GM21786 (cell line): ENCODE measurements around the gene UNC13A.
A peak's percentile ranks its signal among the peaks of the same experiment; 100 is the strongest.

Experiments
- ATAC-seq: cut with Tn5 transposase; IDR thresholded peaks from one replicate; pipeline ENCODE4 v1.9.1; 2021; ENCODE audit not compliant: unreplicated experiment

UNC13A gene

DNA sequence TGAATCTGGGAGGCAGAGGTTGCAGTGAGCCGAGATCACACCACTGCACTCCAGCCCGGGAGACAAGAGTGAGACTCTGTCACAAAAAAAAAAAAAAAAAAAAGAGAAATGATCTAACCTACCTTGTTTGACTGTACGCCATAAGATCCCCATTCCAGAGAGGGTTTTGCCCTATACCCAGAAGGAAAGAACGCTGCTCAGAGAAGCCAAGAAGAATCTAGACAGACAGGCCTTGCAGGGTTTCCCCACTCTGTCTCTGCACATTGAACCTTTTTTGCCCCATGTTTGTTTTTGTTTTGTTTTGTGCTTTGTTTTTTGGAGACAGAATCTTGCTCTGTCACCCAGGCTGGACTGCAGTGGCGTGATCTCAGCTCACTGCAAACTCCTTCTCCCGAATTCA is 23.7 kb upstream of the UNC13A start:
- no peak for ATAC-seq

DNA sequence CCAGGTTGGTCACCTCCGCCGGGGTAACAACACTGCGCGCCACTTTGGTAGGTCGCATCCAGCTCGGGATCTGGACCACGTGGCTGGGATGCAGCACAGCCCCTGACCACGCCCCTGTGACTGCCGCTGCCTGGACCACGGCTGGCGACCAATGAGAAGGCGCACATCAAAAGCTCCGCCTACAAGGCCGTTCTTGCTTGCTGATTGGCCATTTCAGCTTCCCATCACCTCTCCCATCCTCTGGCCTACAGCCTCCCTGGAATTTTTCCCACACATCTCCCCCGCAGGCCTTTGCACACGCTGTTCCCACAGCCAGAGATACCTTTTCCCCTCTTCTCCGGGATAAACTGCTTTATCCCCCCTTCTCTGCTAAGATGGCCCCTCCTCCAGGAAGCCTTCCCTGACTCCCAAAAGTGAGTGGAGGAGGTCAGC is 18.6 kb upstream of the UNC13A start:
- no peak for ATAC-seq

GRCh38 chr19:17703824-17704463 is 15.8 kb upstream of the UNC13A start:
- no peak for ATAC-seq

DNA sequence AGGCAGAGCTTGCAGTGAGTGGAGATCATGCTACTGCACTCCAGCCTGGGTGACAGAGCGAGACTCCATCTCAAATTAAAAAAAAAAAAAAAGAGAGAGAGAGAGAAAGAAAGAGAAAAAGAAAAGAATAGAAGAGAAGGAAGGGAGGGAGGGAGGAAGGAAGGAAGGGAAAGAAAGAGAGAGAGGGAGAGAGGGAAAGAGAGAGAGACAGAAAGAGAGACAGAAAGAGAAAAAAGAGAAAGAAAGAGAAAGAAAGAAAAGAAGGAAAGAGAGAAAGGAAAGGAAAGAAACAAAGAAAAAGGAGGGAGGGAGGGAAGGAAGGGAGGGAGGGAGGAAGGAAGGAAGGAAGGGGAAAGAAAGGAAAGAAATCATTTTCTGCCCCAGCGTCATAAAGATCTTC is 7.0 kb upstream of the UNC13A start:
- no peak for ATAC-seq

DNA sequence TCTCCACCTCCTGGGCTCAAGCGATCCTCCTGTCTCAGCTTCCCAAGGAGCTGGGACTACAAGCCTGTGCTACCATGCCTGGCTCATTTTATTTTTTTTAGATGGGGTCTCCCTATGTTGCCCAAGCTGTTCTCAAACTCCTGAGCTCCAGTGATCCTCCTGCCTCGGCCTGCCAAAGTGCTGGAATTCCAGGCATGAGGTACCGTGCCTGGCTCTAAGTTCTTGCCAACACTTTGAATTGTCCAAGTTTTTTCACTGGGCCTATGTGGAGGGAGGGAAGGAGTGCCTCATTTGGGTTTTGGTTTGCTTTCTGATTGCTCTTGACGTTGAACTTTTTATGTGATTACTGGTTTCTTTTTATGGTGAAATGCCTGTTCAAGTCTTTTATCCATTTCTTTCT is 4.4 kb upstream of the UNC13A start:
- ATAC-seq: no peak

- ATAC-seq: no peak
Observed at GRCh38 chr19:17688853-17689595, 870 bp upstream of the UNC13A start.

GRCh38 chr19:17687141-17687856 is 855 bp downstream of the UNC13A start:
- no peak for ATAC-seq

DNA sequence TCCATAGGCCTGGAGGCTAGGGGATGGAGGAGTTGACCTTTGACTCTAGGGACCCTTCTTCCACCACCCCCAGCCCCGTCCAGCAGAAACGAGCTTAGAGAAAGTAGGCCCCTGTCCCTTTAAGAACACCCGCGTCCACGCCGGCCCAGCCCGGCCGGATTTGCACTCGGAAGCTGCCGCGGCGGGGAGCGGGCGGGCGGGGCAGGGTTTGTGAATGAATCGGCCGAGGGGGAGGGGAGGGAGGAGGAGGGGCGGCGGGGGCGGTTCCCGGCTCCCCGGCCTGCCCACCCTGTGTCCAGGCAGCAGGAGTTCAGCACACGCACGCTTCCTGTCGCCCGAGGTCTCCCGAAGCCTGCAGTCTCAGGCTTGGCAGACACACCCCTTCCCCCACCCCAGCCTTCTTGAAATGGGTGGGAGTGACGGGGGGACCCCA is 1.5 kb downstream of the UNC13A start:
- no peak for ATAC-seq

DNA sequence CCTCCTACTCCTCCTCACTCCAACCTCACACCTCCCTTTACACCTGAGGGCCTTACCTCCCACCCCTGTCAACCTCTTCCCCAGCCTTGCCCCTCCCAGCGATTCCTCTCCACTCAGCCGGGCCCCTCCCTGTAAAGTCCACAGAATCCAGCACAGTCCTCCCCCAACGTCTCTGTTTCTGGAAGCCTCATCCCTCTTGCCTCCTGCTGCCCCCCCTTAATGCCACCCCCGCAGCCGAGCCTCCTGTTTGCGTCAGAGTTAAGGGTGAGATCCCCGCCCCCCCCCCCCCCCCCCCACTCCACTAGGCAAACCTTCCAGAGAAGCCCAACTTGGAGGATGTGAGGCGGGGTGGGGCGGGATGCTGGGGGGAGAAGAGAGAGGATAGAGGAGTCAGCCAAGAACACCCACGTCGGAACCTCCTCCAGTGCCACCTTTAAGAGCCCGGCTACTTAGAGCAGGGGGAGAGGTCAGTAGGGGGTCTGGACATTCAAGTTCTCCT is 2.1 kb downstream of the UNC13A start:
- no peak for ATAC-seq

GRCh38 chr19:17685451-17686022 is 2.6 kb downstream of the UNC13A start:
- no peak for ATAC-seq

- no peak for ATAC-seq
Observed at GRCh38 chr19:17684256-17684655, 3.9 kb downstream of the UNC13A start.

DNA sequence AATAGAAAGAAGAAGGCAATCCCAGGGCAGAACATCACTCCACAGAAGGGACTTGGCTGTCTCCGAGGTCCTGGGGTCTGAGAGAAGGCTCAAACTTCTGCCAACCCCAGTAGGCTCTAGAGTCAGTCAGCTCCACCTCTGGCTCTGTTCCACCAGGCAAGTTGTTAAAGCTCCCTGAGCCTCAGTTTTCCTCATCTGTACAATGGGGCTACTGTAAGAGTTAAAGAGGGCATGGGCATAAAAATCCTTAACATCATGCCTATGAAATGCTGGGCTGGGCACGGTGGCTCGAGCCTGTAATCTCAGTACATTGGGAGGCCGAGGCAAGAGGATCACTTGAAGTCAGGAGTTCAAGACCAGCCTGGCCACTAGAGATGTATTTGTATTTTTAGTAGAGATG is 5.1 kb downstream of the UNC13A start:
- ATAC-seq: no peak

- ATAC-seq: no peak
Observed at GRCh38 chr19:17682273-17682672, 5.9 kb downstream of the UNC13A start.

DNA sequence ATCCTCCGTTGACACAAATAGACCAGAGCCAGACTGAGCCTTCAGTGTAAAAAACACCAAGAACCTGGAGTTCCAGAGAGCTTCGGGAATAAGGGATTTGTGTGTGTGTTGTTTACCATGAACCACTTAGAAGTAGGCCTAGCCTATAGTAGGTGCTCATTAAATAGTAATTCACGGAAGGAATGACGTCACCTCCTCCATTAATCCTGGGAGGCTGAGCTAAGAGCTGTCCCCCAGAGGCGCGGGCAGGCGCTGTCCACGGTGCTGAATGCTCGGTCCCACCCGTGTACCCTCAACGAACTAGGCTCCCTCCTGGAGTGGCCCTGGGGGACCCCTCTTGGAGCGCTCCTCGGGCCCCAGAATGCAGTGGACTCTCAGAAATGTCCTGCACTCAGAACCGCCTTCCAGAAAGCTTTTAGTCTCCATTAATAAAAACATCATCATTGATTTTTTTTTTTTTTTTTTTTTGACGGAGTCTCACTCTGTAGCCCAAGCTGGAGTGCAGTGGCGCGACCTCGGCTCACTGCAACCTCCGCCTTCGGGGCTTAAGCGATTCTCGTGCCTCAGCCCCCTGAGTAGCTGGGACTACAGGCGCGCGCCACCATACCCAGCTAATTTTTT is 6.5 kb downstream of the UNC13A start:
- ATAC-seq: no peak

DNA sequence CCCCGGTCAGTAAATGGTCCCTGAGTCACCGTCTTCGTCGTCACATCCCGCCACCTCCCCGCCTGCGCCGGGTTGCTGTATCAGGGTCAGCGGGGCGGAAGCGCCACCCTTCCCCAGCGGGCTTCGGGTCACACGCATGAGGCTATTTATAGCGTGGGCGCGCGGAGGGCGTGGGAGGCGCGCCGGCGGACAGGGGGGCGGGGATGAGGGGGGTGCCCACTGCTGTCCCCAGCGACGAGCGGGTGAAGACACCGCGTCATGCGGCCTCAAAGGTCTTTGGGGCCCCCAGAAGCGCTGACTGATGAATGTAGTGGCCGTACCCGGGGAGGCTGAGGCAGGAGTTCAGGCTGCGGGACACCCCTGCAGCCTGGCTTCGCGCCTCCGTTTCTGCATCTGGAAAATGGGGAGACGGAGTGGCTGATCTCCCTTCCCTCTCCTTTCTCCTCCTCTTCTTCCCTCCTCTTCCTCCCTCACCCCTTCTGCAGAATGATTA is 7.9 kb downstream of the UNC13A start:
- ATAC-seq: peak; percentile 45

DNA sequence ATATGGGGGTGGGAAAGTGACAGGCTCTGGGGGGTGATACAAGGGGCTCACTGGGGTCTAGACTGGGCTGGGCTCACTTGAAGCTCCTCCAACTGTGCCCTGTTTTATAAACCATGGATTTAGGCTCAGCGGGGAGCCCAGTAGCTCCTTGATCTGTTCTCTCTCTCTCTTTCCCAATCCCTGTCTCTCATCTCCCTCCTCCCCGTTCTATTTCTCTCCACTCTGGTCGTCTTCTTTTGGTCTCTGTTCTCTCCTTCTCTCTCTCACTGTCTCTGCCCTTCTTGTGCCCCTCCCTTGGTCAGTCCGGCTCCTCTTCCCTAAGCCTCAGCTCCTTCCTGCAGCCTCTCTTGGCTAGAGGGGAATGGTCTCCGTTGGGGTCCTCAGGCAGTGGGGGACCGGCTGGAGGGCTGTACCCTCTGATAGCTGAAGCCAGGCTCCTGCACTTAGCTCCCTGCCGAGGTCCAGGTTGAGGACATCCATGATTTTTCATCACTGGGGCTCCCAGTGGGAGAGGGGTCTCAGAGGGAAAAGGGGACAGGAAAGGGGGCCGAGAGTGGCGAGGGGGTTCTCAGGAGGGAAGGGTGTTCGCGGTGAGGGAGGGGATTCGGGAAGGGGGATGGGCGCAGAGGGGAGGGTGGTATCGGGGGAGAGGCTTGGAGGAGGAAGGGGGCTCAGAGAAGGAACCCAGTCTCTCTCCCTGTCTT is 8.5 kb downstream of the UNC13A start:
- no peak for ATAC-seq

- ATAC-seq: no peak
Observed at GRCh38 chr19:17678836-17679235, 9.3 kb downstream of the UNC13A start.

DNA sequence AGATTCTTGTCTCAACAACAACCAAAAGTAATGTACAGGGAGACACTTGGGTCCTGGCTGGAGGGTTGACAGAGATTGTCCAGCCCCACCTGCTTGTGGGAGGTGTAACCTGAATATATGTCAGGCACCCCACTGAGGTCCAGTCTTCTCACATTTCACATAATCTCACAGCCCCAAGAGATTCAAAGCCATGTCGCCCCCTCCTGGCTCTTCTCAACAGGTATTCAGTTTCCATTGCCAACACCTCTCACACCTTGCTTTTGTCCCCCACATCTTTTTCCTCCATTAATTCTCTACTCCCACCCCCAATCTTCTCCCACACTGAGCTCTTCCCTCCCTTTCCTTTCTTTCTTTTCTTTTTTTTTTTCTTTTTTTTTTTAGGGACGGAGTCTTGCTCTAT is 11.2 kb downstream of the UNC13A start:
- no peak for ATAC-seq

- no peak for ATAC-seq
Observed at GRCh38 chr19:17676295-17676694, 11.9 kb downstream of the UNC13A start.
